PFSK-1 (cell line): Measurements from ENCODE around the gene CEP112.

ENCODE experiments used
- FOXP2 ChIP-seq: optimal IDR thresholded peaks from 2 replicates; pipeline ENCODE3; 2011; ENCODE audit warnings: borderline replicate concordance, control low read depth, inconsistent platforms; ENCODE audit not compliant: insufficient read depth; ENCODE audit errors: extremely low read length, extremely low read depth
- POLR2AphosphoS5 ChIP-seq: IDR thresholded peaks from 2 replicates; pipeline ENCODE4 v1.6.1; 2012; ENCODE audit warnings: low read depth, mild to moderate bottlenecking, control low read depth, low read length, moderate library complexity
- REST ChIP-seq, 2 experiments: IDR thresholded peaks; 2 replicates each; pipeline versions ENCODE4 v1.6.1 to v1.8.0; 2011 to 2012; ENCODE audit warnings: low read depth in 2 of 2, low read length in 2 of 2, control low read depth in 1 of 2, inconsistent platforms in 1 of 2, mild to moderate bottlenecking in 1 of 2, moderate library complexity in 1 of 2; ENCODE audit not compliant: insufficient read depth in 1 of 2
- SIN3A ChIP-seq: IDR thresholded peaks from 2 replicates; pipeline ENCODE4 v1.6.1; 2012; ENCODE audit warnings: mild to moderate bottlenecking, low read length, moderate library complexity, borderline replicate concordance; ENCODE audit not compliant: insufficient read depth
- TAF1 ChIP-seq: IDR thresholded peaks from 2 replicates; pipeline ENCODE4 v1.6.1; 2012; ENCODE audit warnings: low read length, control low read depth, borderline replicate concordance; ENCODE audit not compliant: insufficient read depth

CEP112 gene

GRCh38 chr17:65820811-65821210 lies 371.1 kb downstream of the CEP112 start:
- TF ChIP-seq REST (IDR thresholded peaks at IDR 0.05; ENCODE audit: insufficient read depth in 1 of 2, low read depth in 2 of 2, low read length in 2 of 2), result no peak

- TF ChIP-seq FOXP2 (no peak), SIN3A (no peak), REST (IDR thresholded peaks at IDR 0.05; ENCODE audit: insufficient read depth in 1 of 2, low read depth in 2 of 2, low read length in 2 of 2) (no peak), POLR2AphosphoS5 (no peak)
Measured at GRCh38 chr17:65820306-65820705, 371.6 kb downstream of the CEP112 start.

- no peak for TF ChIP-seq REST (IDR thresholded peaks at IDR 0.05; ENCODE audit: insufficient read depth in 1 of 2, low read depth in 2 of 2, low read length in 2 of 2)
Measured at GRCh38 chr17:65819810-65820209, 372.1 kb downstream of the CEP112 start.

GRCh38 chr17:65817951-65818350 lies 374.0 kb downstream of the CEP112 start:
- TF ChIP-seq POLR2AphosphoS5, result no peak
- no peak for TF ChIP-seq SIN3A
- no peak for TF ChIP-seq FOXP2
- no peak for TF ChIP-seq TAF1
- TF ChIP-seq REST (IDR thresholded peaks at IDR 0.05; ENCODE audit: insufficient read depth in 1 of 2, low read depth in 2 of 2, low read length in 2 of 2), result no peak

- TF ChIP-seq FOXP2, result no peak
- no peak for TF ChIP-seq TAF1
- no peak for TF ChIP-seq POLR2AphosphoS5
- TF ChIP-seq SIN3A, result no peak
- TF ChIP-seq REST (IDR thresholded peaks at IDR 0.05; ENCODE audit: insufficient read depth in 1 of 2, low read depth in 2 of 2, low read length in 2 of 2), result no peak
Measured at GRCh38 chr17:65814418-65814817, 377.5 kb downstream of the CEP112 start.
